CD4-positive, alpha-beta T cell treated with Interleukin-17A for 1 hour (primary cell): ENCODE results near the gene ITFG2.

Source experiments
- DNase-seq: peaks from one replicate; pipeline ENCODE4 v3.0.0-alpha.2; 2020

ITFG2 gene

GRCh38 chr12:2795291-2796186 is 16.9 kb upstream of the ITFG2 start:
- DNase-seq: peak; percentile 72

- no peak for DNase-seq
Observed at GRCh38 chr12:2796187-2796666, 16.2 kb upstream of the ITFG2 start.

- no peak for DNase-seq
Observed at GRCh38 chr12:2797721-2798418, 14.6 kb upstream of the ITFG2 start.

- no peak for DNase-seq
Observed at GRCh38 chr12:2800046-2800570, 12.4 kb upstream of the ITFG2 start.

GRCh38 chr12:2801044-2801783 is 11.3 kb upstream of the ITFG2 start:
- DNase-seq: no peak

GRCh38 chr12:2803635-2804392 is 8.7 kb upstream of the ITFG2 start:
- DNase-seq: no peak

GRCh38 chr12:2804393-2805142 is 7.9 kb upstream of the ITFG2 start:
- DNase-seq: no peak

GRCh38 chr12:2805143-2805520 is 7.3 kb upstream of the ITFG2 start:
- no peak for DNase-seq

- no peak for DNase-seq
Observed at GRCh38 chr12:2806700-2807099, 5.8 kb upstream of the ITFG2 start.

GRCh38 chr12:2811801-2812200 is 667 bp upstream of the ITFG2 start:
- DNase-seq: no peak

- DNase-seq: peak; percentile 67
Observed at GRCh38 chr12:2813214-2814185, 1.0 kb downstream of the ITFG2 start.

- DNase-seq: no peak
Observed at GRCh38 chr12:2819810-2820209, 7.3 kb downstream of the ITFG2 start.

GRCh38 chr12:2820432-2820831 is 8.0 kb downstream of the ITFG2 start:
- no peak for DNase-seq

GRCh38 chr12:2823483-2823882 is 11.0 kb downstream of the ITFG2 start:
- DNase-seq: no peak

- DNase-seq: no peak
Observed at GRCh38 chr12:2824541-2824940, 12.1 kb downstream of the ITFG2 start.

GRCh38 chr12:2825132-2825531 is 12.7 kb downstream of the ITFG2 start:
- DNase-seq: no peak

GRCh38 chr12:2826036-2826435 is 13.6 kb downstream of the ITFG2 start:
- DNase-seq: no peak

- no peak for DNase-seq
Observed at GRCh38 chr12:2826721-2827515, 14.4 kb downstream of the ITFG2 start.

- DNase-seq: no peak
Observed at GRCh38 chr12:2829275-2829674, 16.8 kb downstream of the ITFG2 start.
